ENCODE measurements around the gene MACROD2. TPM values are rescaled to one million over a fixed set of nuclear protein-coding genes. Genes with fewer than 3 reads are reported as not detected.

Gene MACROD2
- total and polyA plus RNA-seq, 11 donors: 0.54 to 5.4 (median 2.4) TPM

DNA sequence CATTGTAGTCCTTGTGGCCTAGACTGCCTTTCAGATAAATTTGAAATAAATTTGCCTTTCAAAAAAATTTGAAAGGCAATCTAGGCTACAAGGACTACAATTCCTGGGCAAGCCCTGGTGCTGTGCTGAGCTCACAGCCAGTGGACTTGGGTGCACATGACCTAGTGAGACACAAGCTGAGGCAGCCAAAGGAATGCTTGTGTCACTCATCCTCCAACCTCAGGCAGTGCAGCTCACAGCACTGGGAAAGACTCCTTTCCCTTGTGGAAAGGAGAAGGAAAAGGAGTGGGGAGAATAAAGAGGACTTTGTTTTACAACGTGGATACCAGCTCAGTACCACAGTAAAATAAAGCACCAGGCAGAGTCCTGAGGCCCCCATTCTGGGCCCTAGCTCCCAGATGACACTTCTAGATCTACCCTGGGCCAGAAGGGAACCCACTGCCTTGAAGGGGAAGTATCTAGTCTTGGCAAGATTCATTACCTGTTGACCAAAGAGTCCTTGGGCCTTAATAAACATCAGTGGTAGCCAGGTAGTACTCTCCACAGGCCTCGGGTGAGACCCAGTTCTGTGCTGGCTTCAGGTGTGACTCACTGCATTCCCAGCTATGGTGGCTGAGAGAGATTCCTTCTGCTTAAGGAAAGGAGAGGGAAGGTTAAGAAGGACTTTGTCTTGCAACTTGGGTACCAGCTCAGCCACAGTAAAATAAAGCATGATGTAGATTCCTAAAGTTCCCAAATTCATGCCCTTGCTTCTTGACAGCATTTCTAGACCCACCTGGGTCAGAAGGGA lies 1001.8 kb downstream of the MACROD2 start:
- WGBS, 4 donors: 77 to 83% (median 80%) methylated on average over 2 of the region's 2 CpGs
- ATAC-seq (no peak), DNase-seq (no peak)
- Histone ChIP-seq H3K27ac (no peak overlapping the region), H3K9me3 (peaks cover 0 to 23% (median 0%) of the 10 kb centered on the region in 12 donors), H3K4me1 (no peaks in the 10 kb centered on the region), H3K4me3 (no peak overlapping the region), H3K27me3 (no peaks in the 10 kb centered on the region), H3K36me3 (no peaks in the 10 kb centered on the region)
- intact Hi-C loops (cut with DNase I): loop anchor here in 1 of 10 donors (10.0 kb wide), 1 partner anchor 862 kb away; no protein-coding TSS in a partner anchor
- no peak for TF ChIP-seq CTCF (IDR thresholded peaks at IDR 0.05)

- Histone ChIP-seq H3K9me3 (peaks cover 0 to 23% (median 0%) of the 10 kb centered on the region in 12 donors), H3K27ac (no peak overlapping the region), H3K4me3 (no peak overlapping the region), H3K4me1 (no peaks in the 10 kb centered on the region), H3K27me3 (no peaks in the 10 kb centered on the region), H3K36me3 (no peaks in the 10 kb centered on the region)
- DNase-seq: no peak
- intact Hi-C loops (cut with DNase I): loop anchor here in 1 of 10 donors (10.0 kb wide), 1 partner anchor 863 kb away; no protein-coding TSS in a partner anchor
- 82 to 89% (median 87%) methylated on average over 3 of the region's 3 CpGs for WGBS, 4 donors
- TF ChIP-seq CTCF (IDR thresholded peaks at IDR 0.05) (no peak), POLR2A (IDR thresholded peaks at IDR 0.05) (no peak)
- no peak for ATAC-seq
Observed at GRCh38 chr20:14997791-14998190, 1002.5 kb downstream of the MACROD2 start.

DNA sequence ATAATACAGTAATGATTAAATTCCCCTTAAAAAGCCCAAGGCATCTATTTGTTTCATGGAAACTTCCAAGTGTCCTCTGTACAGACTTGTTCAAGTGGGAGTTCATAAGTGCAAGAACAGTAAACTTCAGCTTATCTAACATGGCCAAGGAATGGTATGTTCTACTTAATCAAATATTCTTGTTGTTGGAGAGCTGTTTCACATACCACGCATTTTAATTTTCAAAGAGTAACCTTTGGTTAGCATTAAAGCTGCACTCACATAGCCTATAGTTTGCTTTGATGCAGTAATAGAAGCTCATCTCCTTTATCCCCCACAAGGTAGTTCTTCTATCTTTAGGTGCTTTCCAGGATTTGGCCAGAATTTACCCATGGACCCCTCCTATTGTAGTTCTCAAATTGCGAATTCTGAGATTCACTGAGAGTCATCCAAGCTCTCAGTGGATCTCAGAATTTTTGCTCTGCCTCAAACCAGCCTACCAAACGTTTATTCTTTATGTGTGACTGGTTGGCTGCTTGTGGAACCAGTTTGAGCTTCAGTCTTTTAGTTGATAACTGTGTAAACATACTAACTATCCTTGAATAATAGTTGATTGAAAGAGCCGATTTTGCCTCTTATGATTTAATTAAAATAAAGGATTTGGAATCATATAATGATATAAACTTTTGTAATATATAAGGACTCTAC lies 1010.1 kb downstream of the MACROD2 start:
- intact Hi-C loops (cut with DNase I): no loop called here
- TF ChIP-seq CTCF (IDR thresholded peaks at IDR 0.05) (no peak), POLR2A (IDR thresholded peaks at IDR 0.05) (no peak)
- Histone ChIP-seq H3K9me3 (no peaks in the 10 kb centered on the region), H3K36me3 (no peaks in the 10 kb centered on the region), H3K27ac (no peak overlapping the region), H3K4me3 (no peak overlapping the region), H3K27me3 (no peaks in the 10 kb centered on the region), H3K4me1 (no peaks in the 10 kb centered on the region)
- WGBS, 4 donors: 51 to 64% (median 56%) methylated on average over 4 of the region's 4 CpGs
- peak; percentile 34 to 71 (median 62) for ATAC-seq
- no peak for DNase-seq

- intact Hi-C loops (cut with DNase I): no loop called here
- no peaks in the 10 kb centered on the region for H3K36me3 ChIP-seq
- no peak for TF ChIP-seq POLR2A (IDR thresholded peaks at IDR 0.05)
Observed at GRCh38 chr20:15011631-15012030, 1016.3 kb downstream of the MACROD2 start.

More at GRCh38 chr20:15011631-15012030, 1016.3 kb downstream of the MACROD2 start:
- ATAC-seq: no peak
- Histone ChIP-seq H3K4me3 (no peak overlapping the region), H3K27ac (no peak overlapping the region), H3K9me3 (no peaks in the 10 kb centered on the region), H3K27me3 (no peaks in the 10 kb centered on the region), H3K4me1 (no peaks in the 10 kb centered on the region)
- WGBS, 4 donors: 62 to 90% (median 83%) methylated on average over 4 of the region's 4 CpGs
- no peak for DNase-seq
